Esophagus muscularis mucosa (tissue), 3 donors: Measurements from ENCODE around the gene PRPH2.

Experiments
- POLR2A ChIP-seq: fragments of 450-650 bp; IDR thresholded peaks from one replicate; pipeline ENCODE4 v1.6.1; 2017; ENCODE audit warnings: antibody characterized with exemption, moderate library complexity, mild to moderate bottlenecking, low read depth
- POLR2AphosphoS5 ChIP-seq, 2 donors: sonication (generic); formaldehyde crosslinking; IDR thresholded peaks; one replicate each; pipeline ENCODE4 v1.6.1; 2017; ENCODE audit warnings: antibody characterized with exemption in 2 of 2
- TF ChIP-seq, protein P1 (sequence below), 3 experiments: fragments of 200-600 bp in 2 of 3; fragments of 450-650 bp in 1 of 3; sonication (generic) in 2 of 3; IDR thresholded peaks; one replicate each; pipeline ENCODE4 v1.5.1; 2017 to 2019; ENCODE audit warnings: antibody characterized with exemption in 3 of 3, mild to moderate bottlenecking in 2 of 3, moderate library complexity in 1 of 3

DNA sequence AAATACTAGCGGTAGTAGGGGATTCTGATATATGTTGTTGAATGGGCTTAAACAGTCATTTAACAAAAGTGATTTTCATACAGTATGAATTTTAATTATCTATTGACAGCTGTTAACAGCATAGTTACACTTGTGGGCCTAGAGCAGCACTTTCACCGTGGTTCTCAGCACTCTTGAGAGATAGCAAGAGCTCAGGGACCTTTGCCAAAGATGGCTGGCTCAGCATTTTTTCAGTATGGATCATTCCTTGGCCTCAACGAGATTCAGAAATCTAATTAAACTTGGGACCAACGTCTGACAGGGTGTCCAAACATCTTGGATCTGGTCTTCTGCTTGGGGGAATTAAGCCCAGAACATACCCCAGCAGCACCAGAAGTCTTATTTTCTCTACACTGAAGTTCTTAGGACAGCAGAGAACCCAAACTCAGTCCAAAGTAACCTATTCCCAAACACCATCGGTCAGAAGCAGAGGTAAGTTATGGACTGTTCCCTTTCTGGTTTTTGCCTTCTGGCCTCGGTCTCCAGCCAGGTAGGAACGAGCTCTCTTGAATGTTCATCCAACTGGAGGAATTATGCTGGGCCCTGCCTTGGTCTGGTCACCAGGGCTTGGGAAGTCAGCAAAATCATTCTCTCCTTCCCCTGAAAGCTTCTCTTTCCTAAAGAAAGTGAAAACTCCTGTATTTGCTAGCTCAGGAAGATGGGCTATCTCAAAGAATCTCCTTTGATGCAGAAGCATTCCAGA lies 25.7 kb downstream of the PRPH2 start:
- TF ChIP-seq POLR2AphosphoS5 (IDR thresholded peaks at IDR 0.05) (no peak), POLR2A (no peak)
- TF ChIP-seq, protein P1, sequence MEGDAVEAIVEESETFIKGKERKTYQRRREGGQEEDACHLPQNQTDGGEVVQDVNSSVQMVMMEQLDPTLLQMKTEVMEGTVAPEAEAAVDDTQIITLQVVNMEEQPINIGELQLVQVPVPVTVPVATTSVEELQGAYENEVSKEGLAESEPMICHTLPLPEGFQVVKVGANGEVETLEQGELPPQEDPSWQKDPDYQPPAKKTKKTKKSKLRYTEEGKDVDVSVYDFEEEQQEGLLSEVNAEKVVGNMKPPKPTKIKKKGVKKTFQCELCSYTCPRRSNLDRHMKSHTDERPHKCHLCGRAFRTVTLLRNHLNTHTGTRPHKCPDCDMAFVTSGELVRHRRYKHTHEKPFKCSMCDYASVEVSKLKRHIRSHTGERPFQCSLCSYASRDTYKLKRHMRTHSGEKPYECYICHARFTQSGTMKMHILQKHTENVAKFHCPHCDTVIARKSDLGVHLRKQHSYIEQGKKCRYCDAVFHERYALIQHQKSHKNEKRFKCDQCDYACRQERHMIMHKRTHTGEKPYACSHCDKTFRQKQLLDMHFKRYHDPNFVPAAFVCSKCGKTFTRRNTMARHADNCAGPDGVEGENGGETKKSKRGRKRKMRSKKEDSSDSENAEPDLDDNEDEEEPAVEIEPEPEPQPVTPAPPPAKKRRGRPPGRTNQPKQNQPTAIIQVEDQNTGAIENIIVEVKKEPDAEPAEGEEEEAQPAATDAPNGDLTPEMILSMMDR (IDR thresholded peaks at IDR 0.05), result no peak
